Aorta (tissue), 5 donors: ENCODE results near the gene MORN3. TPM values are rescaled to one million over a fixed set of nuclear protein-coding genes. Genes with fewer than 3 reads are reported as not detected.

Experiments
- ATAC-seq: fragments of 200-7000 bp; cut with Tn5 transposase; one replicate; pipeline ENCODE4 v1.9.1; 2022; ENCODE audit warnings: moderate library complexity; ENCODE audit not compliant: low FRiP score
- DNase-seq, 2 donors: peaks; one replicate each; pipeline ENCODE4 v3.0.0-alpha.2; 2020
- H3K27ac ChIP-seq, 2 donors: one replicate each; pipeline ENCODE4 v1.5.1; 2013; ENCODE audit warnings: low read length in 2 of 2, mild to moderate bottlenecking in 2 of 2, moderate library complexity in 2 of 2, control low read depth in 1 of 2, inconsistent platforms in 1 of 2, low read depth in 1 of 2
- H3K27me3 ChIP-seq, 2 donors: one replicate each; pipeline ENCODE4 v1.6.1; 2013; ENCODE audit warnings: control low read depth in 1 of 2, low read length in 1 of 2, mild to moderate bottlenecking in 1 of 2, moderate library complexity in 1 of 2; ENCODE audit not compliant: insufficient read depth in 2 of 2, control insufficient read depth in 1 of 2
- H3K36me3 ChIP-seq, 2 donors: one replicate each; pipeline ENCODE4 v1.6.1; 2013; ENCODE audit warnings: control low read depth in 1 of 2, low read length in 1 of 2, mild to moderate bottlenecking in 1 of 2; ENCODE audit not compliant: insufficient read depth in 2 of 2, control insufficient read depth in 1 of 2
- H3K4me1 ChIP-seq, 2 donors: one replicate each; pipeline ENCODE4 v1.6.1; 2013; ENCODE audit warnings: low read length in 2 of 2, control low read depth in 1 of 2, mild to moderate bottlenecking in 1 of 2, moderate library complexity in 1 of 2; ENCODE audit not compliant: insufficient read depth in 2 of 2, control insufficient read depth in 1 of 2
- H3K4me3 ChIP-seq, 2 donors: one replicate each; pipeline ENCODE4 v1.5.1; 2013; ENCODE audit warnings: low read length in 2 of 2, control low read depth in 1 of 2, mild to moderate bottlenecking in 1 of 2
- H3K9me3 ChIP-seq: one replicate; pipeline ENCODE4 v1.6.1; 2013; ENCODE audit warnings: mild to moderate bottlenecking, low read length; ENCODE audit not compliant: control insufficient read depth
- WGBS, 2 donors: extraction: QIAGEN DNeasy Blood & Tissue Kit; methylation state at CpG; one replicate each; pipeline ENCODE4 v1.1.7; 2013; 5-methylcytosine and 5-hydroxymethylcytosine counted together
- intact Hi-C, 2 donors: fragments of 100-400 bp; cut with DNase I; formaldehyde crosslinking; loops; one replicate each; pipeline versions ENCODE4 v1.14.2 to v1.15.0; 2022
- polyA plus RNA-seq, 2 donors: library from polyadenylated mRNA; stranded (reverse); fragments of 200-250 nt; gene quantifications; one replicate each; pipeline ENCODE4 v1.2.3, GENCODE V29; 2013
- total RNA-seq, 2 donors: library from RNA; stranded (reverse); fragmentation: NEBNext Ultra II Directional; extraction: Animal tissue kit (Norgen Biotek cat#: 25700); gene quantifications; one replicate each; pipeline ENCODE4 v1.2.1, GENCODE V29; 2021
- donor health status: healthy with polysubstance abuse.
- donor health status: Bipolar disorder and iron deficiency.
- donor health status: DM: no; HTN: no; CAD: no.
- donor health status: DM: no; HTN: no; CAD: no.
- donor health status: DM: yes; HTN: yes; CAD: no.

MORN3 gene
- total and polyA plus RNA-seq, 4 donors = 0.57 to 1.4 (median 1.3) TPM; not detected in 1

DNA sequence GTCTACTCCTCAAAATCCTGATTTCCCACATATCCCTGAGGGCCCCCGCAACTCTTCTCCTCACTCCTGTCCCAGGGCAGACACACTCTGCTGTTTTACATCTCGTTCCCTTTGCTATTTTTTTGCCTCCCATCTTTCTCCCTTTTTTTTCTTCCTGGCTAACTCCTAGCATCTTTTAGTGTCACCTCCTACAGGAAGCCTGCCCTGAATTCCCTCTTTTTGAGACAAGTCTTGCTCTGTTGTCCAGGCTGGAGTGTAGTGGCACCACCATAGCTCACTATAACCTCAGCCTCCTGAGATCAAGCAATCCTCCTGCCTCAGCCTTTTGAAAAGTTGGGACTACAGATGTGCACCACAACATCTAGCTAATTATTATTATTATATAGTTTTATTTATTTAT lies 13.3 kb downstream of the MORN3 start:
- ATAC-seq (no peak), DNase-seq (no peak)
- Histone ChIP-seq H3K27ac (no peak overlapping the region), H3K36me3 (no peaks in the 10 kb centered on the region), H3K27me3 (no peaks in the 10 kb centered on the region), H3K4me1 (no peaks in the 10 kb centered on the region), H3K9me3 (no peaks in the 10 kb centered on the region), H3K4me3 (no peak overlapping the region)
- intact Hi-C loops = no loop called here
- WGBS, 2 donors = 93 to 95% methylated on average over 2 of the region's 2 CpGs

DNA sequence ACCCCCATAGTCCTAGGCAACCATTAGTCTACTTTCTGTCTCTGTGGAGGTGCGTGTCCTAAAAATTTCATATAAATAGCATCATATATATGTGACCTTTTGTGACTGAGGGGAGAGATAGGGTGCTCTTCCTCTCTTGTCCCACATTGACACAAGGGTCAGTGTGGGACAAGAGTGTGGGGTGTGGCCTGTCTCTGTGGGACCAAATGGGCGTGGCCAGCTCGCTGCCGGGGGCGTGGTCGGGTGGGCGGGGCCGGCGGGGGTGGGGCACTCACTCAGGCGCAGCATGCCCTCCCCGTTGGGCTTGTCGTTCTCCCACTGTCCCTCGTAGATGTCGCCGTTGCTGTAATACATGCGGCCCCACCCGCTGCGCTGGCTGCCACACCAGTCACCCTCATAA lies 15.5 kb downstream of the MORN3 start:
- H3K4me1 ChIP-seq = no peaks in the 10 kb centered on the region
- 70 to 86% methylated on average over 10 to 18 of the region's 18 CpGs for WGBS, 2 donors
- no peaks in the 10 kb centered on the region for H3K27me3 ChIP-seq
- H3K4me3 ChIP-seq = no peak overlapping the region
- ATAC-seq = no peak
- no peaks in the 10 kb centered on the region for H3K9me3 ChIP-seq
- intact Hi-C loops = no loop called here
- H3K36me3 ChIP-seq = no peaks in the 10 kb centered on the region
- no peak overlapping the region for H3K27ac ChIP-seq
- DNase-seq = no peak

DNA sequence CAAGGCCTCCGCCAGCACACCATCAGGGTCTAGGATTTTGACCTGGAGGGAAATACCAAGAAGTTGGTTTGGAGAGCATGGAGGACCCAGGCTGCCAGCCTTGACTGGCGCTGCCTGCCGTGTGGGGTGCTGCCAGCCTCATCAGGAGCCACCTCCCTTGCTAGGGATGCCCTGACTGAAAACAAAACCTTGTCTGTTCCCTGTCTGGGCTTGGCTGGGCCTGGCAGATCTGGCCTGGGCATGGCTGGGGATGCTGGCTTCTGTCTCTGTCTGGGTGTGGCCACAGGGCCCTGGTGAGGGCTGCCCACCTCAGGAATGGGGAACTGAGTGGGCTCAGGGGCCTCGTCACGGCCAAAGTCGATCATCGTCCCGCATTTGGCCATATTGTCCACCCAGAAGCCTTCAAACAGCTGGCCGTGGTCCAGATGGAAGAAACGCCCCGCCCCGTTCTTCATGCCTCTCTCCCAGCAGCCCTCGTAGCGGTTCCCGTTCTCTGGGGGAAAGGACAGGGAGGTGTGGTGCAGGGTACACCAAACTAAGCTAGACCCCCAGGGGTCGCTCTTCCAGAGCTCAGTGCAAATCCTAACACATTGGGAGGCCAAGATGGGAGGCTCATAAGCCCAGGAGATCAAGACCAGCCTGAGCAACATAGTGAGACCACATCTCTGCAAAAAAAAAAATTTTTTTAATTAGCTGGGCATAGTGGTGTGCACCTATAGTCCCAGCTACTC lies 16.5 kb downstream of the MORN3 start:
- 88 to 90% methylated on average over 16 of the region's 16 CpGs for WGBS, 2 donors
- Histone ChIP-seq H3K4me3 (no peak overlapping the region), H3K27me3 (no peaks in the 10 kb centered on the region), H3K36me3 (no peaks in the 10 kb centered on the region), H3K27ac (no peak overlapping the region), H3K9me3 (no peaks in the 10 kb centered on the region), H3K4me1 (no peaks in the 10 kb centered on the region)
- intact Hi-C loops = no loop called here
- DNase-seq = peak in 1 of 2 donors; percentile 48
- ATAC-seq = no peak

DNA sequence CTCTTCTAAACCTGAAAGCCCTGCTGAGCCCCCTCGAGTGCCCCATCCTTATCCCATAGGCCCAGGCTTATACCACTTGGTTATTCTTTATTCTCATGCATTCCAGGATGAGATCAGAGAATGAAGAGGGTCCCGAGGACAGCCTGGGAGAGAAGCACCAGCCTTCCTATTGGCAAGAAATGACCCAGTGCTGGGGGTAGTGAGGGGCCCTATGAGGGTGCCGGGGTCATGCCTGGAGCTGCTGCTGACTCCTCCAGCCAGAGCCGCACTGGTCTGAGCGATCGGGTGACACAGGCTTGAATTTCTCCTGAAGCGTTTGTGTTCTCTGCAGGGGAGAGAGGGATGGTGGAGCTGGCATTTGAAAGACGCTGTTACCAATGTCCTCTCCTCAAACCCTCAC lies 18.1 kb downstream of the MORN3 start:
- no peak for ATAC-seq
- no peak overlapping the region for H3K4me3 ChIP-seq
- H3K36me3 ChIP-seq = no peaks in the 10 kb centered on the region
- no peak for DNase-seq
- H3K27me3 ChIP-seq = no peaks in the 10 kb centered on the region
- intact Hi-C loops = no loop called here
- no peaks in the 10 kb centered on the region for H3K4me1 ChIP-seq
- no peaks in the 10 kb centered on the region for H3K9me3 ChIP-seq
- WGBS, 2 donors = 90 to 91% methylated on average over 8 of the region's 8 CpGs
- H3K27ac ChIP-seq = no peak overlapping the region

DNA sequence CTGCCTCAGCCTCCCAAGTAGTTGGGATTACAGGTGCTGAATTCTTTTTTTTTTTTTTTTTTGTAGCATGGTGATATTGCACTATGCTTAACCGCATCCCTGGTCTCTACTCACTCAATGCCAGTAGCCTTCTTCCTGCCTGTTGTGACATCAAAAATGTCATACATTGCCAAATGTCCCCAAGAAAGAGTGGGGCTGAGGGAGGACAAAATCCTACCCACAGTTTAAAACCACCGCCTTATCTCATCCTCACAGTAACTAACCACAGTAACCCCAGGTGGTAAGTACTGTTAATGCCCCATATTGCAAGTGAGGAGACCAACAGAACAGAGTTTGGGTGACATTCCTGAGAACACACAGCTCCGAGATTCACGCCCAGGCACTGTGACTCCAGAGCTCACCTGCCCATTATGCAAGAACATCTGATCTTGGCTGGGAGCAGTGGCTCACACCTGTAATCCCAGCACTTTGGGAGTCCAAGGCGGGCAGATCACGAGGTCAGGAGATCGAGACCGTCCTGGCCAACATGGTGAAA lies 19.6 kb downstream of the MORN3 start:
- no peaks in the 10 kb centered on the region for H3K4me1 ChIP-seq
- no peaks in the 10 kb centered on the region for H3K9me3 ChIP-seq
- no peak overlapping the region for H3K27ac ChIP-seq
- H3K4me3 ChIP-seq = no peak overlapping the region
- DNase-seq (no peak), ATAC-seq (no peak)
- no peaks in the 10 kb centered on the region for H3K36me3 ChIP-seq
- intact Hi-C loops = no loop called here
- WGBS, 2 donors = 97 to 98% methylated on average over 8 of the region's 8 CpGs
- H3K27me3 ChIP-seq = no peaks in the 10 kb centered on the region

DNA sequence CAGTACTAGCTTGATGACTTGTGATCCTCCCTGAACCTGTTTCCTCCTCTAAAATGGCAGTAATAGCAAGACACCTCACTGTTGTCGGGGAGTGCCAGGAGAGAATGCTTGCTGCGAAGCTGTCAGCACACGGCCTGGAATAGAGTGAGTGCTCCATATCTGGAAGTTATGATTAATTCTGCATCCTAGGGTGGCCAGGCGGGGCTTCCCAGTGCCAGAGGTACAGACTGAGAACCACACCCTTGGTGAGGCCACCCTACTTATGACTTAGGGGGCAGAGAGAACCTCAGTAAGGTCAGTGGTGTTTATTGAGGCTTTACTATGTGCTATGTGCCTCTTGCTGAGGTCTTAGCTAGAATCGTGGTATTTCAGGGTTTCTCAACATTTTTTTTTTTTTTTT lies 20.1 kb downstream of the MORN3 start:
- H3K27ac ChIP-seq = no peak overlapping the region
- no peaks in the 10 kb centered on the region for H3K9me3 ChIP-seq

DNA sequence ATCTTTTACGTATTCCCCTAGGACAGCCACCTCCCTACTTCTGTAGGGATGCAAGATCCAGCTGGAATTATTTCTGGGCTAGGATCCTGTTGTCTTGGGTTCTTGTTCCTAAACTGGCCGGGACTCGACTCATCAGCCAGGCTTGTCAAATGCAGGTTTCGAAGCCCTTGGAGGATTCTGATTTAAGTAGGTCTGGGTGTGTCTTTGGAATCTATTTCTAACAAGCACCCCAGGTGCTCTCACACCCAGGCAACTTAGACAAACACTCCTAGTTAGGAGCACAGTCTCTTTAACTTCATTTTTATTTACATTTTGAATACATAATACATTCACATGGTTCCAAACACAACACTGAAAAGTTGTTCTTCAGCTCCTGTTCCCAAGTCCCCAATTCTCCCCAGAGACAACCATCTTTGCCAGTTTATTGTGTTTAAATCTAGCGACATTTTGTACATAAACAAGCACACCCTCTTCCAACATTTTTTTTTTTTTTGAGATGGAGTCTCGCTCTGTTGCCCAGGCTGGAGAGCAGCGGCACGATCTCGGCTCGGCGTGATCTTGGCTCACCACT lies 20.9 kb downstream of the MORN3 start:
- WGBS, 2 donors = 91 to 92% methylated on average over 11 of the region's 11 CpGs
- H3K27ac ChIP-seq = no peak overlapping the region
- no peaks in the 10 kb centered on the region for H3K4me1 ChIP-seq
- intact Hi-C loops = no loop called here
- no peaks in the 10 kb centered on the region for H3K36me3 ChIP-seq
- DNase-seq = no peak
- H3K27me3 ChIP-seq = no peaks in the 10 kb centered on the region
- no peak for ATAC-seq
- no peak overlapping the region for H3K4me3 ChIP-seq
- H3K9me3 ChIP-seq = no peaks in the 10 kb centered on the region

More for the DNA sequence above, 20.1 kb downstream of the MORN3 start:
- no peaks in the 10 kb centered on the region for H3K36me3 ChIP-seq
- no peaks in the 10 kb centered on the region for H3K27me3 ChIP-seq
- DNase-seq (no peak), ATAC-seq (no peak)
- H3K4me3 ChIP-seq = no peak overlapping the region
- H3K4me1 ChIP-seq = no peaks in the 10 kb centered on the region
- intact Hi-C loops = no loop called here
- 88 to 90% methylated on average over 5 of the region's 5 CpGs for WGBS, 2 donors

DNA sequence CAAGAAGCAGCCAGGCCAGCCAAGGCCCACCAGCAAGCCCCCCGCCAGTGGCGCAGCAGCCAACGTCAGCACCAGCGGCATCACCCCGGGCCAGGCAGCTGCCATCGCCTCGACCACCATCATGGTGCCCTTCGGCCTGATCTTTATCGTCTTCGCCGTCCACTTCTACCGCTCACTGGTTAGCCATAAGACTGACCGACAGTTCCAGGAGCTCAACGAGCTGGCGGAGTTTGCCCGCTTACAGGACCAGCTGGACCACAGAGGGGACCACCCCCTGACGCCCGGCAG lies 28.2 kb downstream of the MORN3 start:
- intact Hi-C loops = no loop called here
- no peak for DNase-seq
- Histone ChIP-seq H3K27ac (no peak overlapping the region), H3K9me3 (no peaks in the 10 kb centered on the region), H3K4me3 (no peak overlapping the region), H3K36me3 (no peaks in the 10 kb centered on the region), H3K27me3 (no peaks in the 10 kb centered on the region), H3K4me1 (no peaks in the 10 kb centered on the region)
- 95 to 96% methylated on average over 18 of the region's 18 CpGs for WGBS, 2 donors
- no peak for ATAC-seq
